PFSK-1 (cell line): ENCODE data around the gene PRSS33.

Source experiments
- POLR2AphosphoS5 ChIP-seq: IDR thresholded peaks from 2 replicates; pipeline ENCODE4 v1.6.1; 2012; ENCODE audit warnings: low read depth, mild to moderate bottlenecking, control low read depth, low read length, moderate library complexity
- SIN3A ChIP-seq: IDR thresholded peaks from 2 replicates; pipeline ENCODE4 v1.6.1; 2012; ENCODE audit warnings: mild to moderate bottlenecking, low read length, moderate library complexity, borderline replicate concordance; ENCODE audit not compliant: insufficient read depth
- TF ChIP-seq, protein P1 (sequence below), 2 experiments: IDR thresholded peaks; 2 replicates each; pipeline versions ENCODE4 v1.6.1 to v1.8.0; 2011 to 2012; ENCODE audit warnings: low read depth in 2 of 2, low read length in 2 of 2, control low read depth in 1 of 2, inconsistent platforms in 1 of 2, mild to moderate bottlenecking in 1 of 2, moderate library complexity in 1 of 2; ENCODE audit not compliant: insufficient read depth in 1 of 2

DNA sequence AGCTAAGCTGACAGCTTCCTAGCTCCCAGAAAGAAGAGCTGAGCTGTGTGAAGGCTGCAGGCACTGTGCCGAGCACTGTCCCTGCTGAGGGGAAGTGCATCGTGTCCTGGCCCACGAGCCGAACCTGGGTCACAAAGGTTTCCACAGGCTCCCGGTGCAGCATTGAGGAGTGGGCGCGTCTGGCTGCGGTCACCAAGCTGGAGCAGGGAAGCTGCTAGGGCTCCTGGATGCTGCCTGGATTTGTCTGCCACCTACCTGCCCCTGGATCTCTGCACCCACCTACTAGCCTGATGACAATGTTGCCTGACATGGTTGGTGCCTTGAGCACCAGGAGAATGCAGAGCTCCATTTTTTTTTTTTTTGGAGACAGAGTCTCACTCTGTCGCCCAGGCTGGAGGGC is 41.4 kb downstream of the PRSS33 start:
- TF ChIP-seq, protein P1, sequence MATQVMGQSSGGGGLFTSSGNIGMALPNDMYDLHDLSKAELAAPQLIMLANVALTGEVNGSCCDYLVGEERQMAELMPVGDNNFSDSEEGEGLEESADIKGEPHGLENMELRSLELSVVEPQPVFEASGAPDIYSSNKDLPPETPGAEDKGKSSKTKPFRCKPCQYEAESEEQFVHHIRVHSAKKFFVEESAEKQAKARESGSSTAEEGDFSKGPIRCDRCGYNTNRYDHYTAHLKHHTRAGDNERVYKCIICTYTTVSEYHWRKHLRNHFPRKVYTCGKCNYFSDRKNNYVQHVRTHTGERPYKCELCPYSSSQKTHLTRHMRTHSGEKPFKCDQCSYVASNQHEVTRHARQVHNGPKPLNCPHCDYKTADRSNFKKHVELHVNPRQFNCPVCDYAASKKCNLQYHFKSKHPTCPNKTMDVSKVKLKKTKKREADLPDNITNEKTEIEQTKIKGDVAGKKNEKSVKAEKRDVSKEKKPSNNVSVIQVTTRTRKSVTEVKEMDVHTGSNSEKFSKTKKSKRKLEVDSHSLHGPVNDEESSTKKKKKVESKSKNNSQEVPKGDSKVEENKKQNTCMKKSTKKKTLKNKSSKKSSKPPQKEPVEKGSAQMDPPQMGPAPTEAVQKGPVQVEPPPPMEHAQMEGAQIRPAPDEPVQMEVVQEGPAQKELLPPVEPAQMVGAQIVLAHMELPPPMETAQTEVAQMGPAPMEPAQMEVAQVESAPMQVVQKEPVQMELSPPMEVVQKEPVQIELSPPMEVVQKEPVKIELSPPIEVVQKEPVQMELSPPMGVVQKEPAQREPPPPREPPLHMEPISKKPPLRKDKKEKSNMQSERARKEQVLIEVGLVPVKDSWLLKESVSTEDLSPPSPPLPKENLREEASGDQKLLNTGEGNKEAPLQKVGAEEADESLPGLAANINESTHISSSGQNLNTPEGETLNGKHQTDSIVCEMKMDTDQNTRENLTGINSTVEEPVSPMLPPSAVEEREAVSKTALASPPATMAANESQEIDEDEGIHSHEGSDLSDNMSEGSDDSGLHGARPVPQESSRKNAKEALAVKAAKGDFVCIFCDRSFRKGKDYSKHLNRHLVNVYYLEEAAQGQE (IDR thresholded peaks at IDR 0.05; ENCODE audit: insufficient read depth in 1 of 2, low read depth in 2 of 2, low read length in 2 of 2): no peak
- TF ChIP-seq POLR2AphosphoS5: no peak
- no peak for TF ChIP-seq SIN3A
